Measurements from ENCODE around the gene DZIP1L. TPM values are rescaled to one million over a fixed set of nuclear protein-coding genes. Genes with fewer than 3 reads are reported as not detected.

The DZIP1L gene
- total RNA-seq, 2 donors from 2014 or later, result 32.0 to 32.5 TPM

DNA sequence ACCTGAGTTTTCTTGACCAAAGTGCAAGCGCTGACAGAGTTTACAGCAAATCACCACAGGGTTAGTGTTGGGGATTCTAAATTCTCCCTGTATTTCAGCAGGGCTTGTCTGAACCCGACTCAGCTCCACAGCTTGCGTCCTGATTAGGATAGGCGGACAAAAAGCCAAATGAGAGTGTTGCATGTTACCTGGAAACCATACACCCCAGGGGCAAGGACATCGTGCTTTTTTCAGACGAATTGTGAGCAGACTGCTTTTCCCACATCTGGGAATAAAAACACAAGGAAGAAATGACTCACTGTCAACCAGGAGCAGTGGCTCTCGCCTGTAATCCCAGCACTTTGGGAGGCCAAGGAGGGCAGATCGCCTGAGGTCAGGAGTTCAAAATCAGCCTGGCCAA is 3.0 kb downstream of the DZIP1L start:
- no peak overlapping the region for H3K27ac Mint-ChIP-seq
- peaks cover 3% of the 10 kb centered on the region for H3K9me3 Mint-ChIP-seq
- H3K4me1 Mint-ChIP-seq, result peaks cover 23% of the 10 kb centered on the region
- peaks cover 26% of the 10 kb centered on the region for H3K36me3 Mint-ChIP-seq (ENCODE audit: low read depth)
- DNase-seq, result no peak
- H3K4me3 ChIP-seq (ENCODE audit: low read length), result no peak overlapping the region
- TF ChIP-seq, protein P1, sequence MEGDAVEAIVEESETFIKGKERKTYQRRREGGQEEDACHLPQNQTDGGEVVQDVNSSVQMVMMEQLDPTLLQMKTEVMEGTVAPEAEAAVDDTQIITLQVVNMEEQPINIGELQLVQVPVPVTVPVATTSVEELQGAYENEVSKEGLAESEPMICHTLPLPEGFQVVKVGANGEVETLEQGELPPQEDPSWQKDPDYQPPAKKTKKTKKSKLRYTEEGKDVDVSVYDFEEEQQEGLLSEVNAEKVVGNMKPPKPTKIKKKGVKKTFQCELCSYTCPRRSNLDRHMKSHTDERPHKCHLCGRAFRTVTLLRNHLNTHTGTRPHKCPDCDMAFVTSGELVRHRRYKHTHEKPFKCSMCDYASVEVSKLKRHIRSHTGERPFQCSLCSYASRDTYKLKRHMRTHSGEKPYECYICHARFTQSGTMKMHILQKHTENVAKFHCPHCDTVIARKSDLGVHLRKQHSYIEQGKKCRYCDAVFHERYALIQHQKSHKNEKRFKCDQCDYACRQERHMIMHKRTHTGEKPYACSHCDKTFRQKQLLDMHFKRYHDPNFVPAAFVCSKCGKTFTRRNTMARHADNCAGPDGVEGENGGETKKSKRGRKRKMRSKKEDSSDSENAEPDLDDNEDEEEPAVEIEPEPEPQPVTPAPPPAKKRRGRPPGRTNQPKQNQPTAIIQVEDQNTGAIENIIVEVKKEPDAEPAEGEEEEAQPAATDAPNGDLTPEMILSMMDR (conservative IDR thresholded peaks at IDR 0.05), result no peak
- H3K9me3 ChIP-seq (ENCODE audit: control insufficient read depth, low read length), result peaks cover 3% of the 10 kb centered on the region
- no peak overlapping the region for H3K4me3 Mint-ChIP-seq
- H3K9ac ChIP-seq (ENCODE audit: extremely low read depth, low read length, poor library complexity, severe bottlenecking), result no peak overlapping the region
- H3K27me3 ChIP-seq (ENCODE audit: control insufficient read depth, insufficient read depth, low read length, poor library complexity, severe bottlenecking), result no peaks in the 10 kb centered on the region
- H3K27ac ChIP-seq (ENCODE audit: low read depth, low read length), result no peak overlapping the region
- H3K36me3 ChIP-seq (ENCODE audit: control insufficient read depth, insufficient read depth, low read length), result peaks cover 31% of the 10 kb centered on the region
- no peaks in the 10 kb centered on the region for H3K4me1 ChIP-seq (ENCODE audit: control insufficient read depth, insufficient read depth, low read length)
- WGBS, 2 experiments (ENCODE audit: insufficient coverage in 1 of 2, insufficient read length in 1 of 2), result 89 to 92% methylated on average over 8 of the region's 8 CpGs
- peaks cover 7% of the 10 kb centered on the region for H3K27me3 Mint-ChIP-seq (ENCODE audit: insufficient read depth)

DNA sequence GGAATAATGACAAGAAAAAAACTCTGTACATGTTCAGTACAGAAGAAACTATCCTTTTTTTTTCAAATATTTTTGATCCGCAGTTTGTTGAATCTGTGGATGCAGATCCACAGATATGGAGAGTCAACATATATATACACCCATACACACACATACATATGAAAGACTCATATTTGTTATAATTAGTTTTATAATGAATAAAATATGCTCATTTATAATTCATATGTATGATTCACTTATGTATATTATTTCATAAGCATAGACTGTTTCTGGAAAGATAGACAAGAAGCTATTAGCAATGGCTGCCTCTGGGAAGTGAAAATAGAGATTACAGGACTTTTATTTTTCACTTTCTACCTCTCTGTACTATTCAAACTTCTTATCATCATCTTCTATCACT is 9.8 kb downstream of the DZIP1L start:
- no peaks in the 10 kb centered on the region for H3K9me3 Mint-ChIP-seq
- Histone ChIP-seq H3K4me3 (ENCODE audit: low read length) (no peak overlapping the region), H3K27ac (ENCODE audit: low read depth, low read length) (no peak overlapping the region), H3K9me3 (ENCODE audit: control insufficient read depth, low read length) (no peaks in the 10 kb centered on the region), H3K4me1 (ENCODE audit: control insufficient read depth, insufficient read depth, low read length) (no peaks in the 10 kb centered on the region), H3K9ac (ENCODE audit: extremely low read depth, low read length, poor library complexity, severe bottlenecking) (no peak overlapping the region), H3K27me3 (ENCODE audit: control insufficient read depth, insufficient read depth, low read length, poor library complexity, severe bottlenecking) (no peaks in the 10 kb centered on the region), H3K36me3 (ENCODE audit: control insufficient read depth, insufficient read depth, low read length) (peaks cover 56% of the 10 kb centered on the region)
- TF ChIP-seq, protein P1 (conservative IDR thresholded peaks at IDR 0.05), result no peak
- H3K27me3 Mint-ChIP-seq (ENCODE audit: insufficient read depth), result peaks cover 2% of the 10 kb centered on the region
- H3K36me3 Mint-ChIP-seq (ENCODE audit: low read depth), result peaks cover 36% of the 10 kb centered on the region
- no peak for DNase-seq
- WGBS, 2 experiments (ENCODE audit: insufficient coverage in 1 of 2, insufficient read length in 1 of 2), result 92% methylated on average over 1 of the region's 1 CpG; no CpG with 5 or more reads in 1 of the 2 experiments
- no peaks in the 10 kb centered on the region for H3K4me1 Mint-ChIP-seq
- no peak overlapping the region for H3K27ac Mint-ChIP-seq
- no peak overlapping the region for H3K4me3 Mint-ChIP-seq

DNA sequence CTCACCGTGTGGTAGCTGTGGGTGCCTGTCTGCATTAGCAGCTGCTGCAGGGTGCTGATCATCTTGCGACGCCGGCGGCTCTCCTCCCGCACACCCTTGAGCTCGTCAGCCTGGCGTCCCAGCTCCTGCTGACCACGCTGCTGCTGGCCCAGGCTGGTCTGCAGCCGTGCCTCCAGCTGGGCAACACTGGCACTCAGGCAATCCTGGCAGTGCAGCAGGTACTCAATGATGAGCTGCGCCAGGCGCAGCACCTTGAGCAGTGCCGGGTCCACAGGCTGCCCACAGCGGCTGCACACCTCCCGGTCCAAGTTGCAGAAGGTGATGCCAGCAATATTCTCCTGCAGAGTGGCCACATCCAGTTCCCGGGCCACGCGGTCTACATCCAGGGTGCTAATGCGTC is 11.9 kb downstream of the DZIP1L start:
- Histone ChIP-seq H3K4me1 (ENCODE audit: control insufficient read depth, insufficient read depth, low read length) (no peaks in the 10 kb centered on the region), H3K9ac (ENCODE audit: extremely low read depth, low read length, poor library complexity, severe bottlenecking) (no peak overlapping the region), H3K4me3 (ENCODE audit: low read length) (no peak overlapping the region), H3K9me3 (ENCODE audit: control insufficient read depth, low read length) (no peaks in the 10 kb centered on the region), H3K27me3 (ENCODE audit: control insufficient read depth, insufficient read depth, low read length, poor library complexity, severe bottlenecking) (no peaks in the 10 kb centered on the region), H3K27ac (ENCODE audit: low read depth, low read length) (no peak overlapping the region), H3K36me3 (ENCODE audit: control insufficient read depth, insufficient read depth, low read length) (peaks cover 63% of the 10 kb centered on the region)
- Mint-ChIP-seq H3K27ac (no peak overlapping the region), H3K4me1 (peaks cover 4% of the 10 kb centered on the region), H3K27me3 (ENCODE audit: insufficient read depth) (peaks cover 2% of the 10 kb centered on the region), H3K9me3 (no peaks in the 10 kb centered on the region), H3K4me3 (no peak overlapping the region), H3K36me3 (ENCODE audit: low read depth) (peaks cover 41% of the 10 kb centered on the region)
- TF ChIP-seq, protein P1 (conservative IDR thresholded peaks at IDR 0.05), result no peak
- WGBS, 2 experiments (ENCODE audit: insufficient coverage in 1 of 2, insufficient read length in 1 of 2), result 96% methylated on average over 17 to 19 of the region's 19 CpGs
- no peak for DNase-seq
